Stimulated activated CD4-positive, alpha-beta T cell treated with anti-CD3 and anti-CD28 coated beads, Interleukin-2, amount 100 ng/mL, for 24 hours (primary cell): Measurements from ENCODE around the gene RMDN3.

ENCODE experiments used
- DNase-seq, 2 donors: peaks; one replicate each; pipeline ENCODE4 v3.0.0-alpha.2; 2020

The RMDN3 gene

DNA sequence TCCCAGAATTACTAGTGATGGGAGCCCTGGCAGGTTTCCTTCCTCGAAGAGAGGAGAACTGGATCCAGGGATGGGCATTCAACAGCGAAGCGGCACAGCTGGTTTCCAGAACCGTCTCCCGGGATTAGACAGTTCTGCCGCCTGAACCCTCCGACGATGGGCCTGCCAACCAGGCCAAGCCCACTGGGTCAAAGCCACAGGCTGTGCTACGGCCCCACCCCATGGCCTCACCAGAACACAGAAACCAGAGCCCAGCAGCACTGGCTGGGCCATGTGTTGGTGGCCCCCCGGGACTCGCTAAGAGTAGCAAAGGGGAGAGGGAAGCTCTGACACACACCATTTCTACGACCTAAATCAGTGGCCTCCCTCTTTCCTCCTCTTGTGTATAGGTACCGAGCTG is 17.0 kb upstream of the RMDN3 start:
- DNase-seq: no peak

DNA sequence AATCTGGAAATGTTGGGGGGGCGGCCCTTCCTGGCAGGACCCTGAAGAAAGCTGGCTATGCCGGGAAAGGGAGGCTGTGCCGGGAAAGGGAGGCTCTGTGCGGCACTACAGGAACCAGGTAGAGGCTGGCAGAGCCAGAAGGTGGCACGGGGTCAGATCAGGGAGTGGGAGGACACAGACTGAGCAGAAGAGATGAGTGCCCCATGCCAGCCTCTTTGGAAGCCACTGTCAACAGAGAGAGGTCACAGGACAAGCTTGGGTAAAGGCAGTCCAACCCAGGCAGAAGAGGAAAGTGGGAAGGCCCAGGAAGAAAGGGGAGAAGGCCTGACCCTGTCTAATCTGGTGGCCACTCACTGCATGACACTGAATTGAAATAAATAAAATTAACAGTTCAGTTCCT is 16.2 kb upstream of the RMDN3 start:
- DNase-seq: no peak

DNA sequence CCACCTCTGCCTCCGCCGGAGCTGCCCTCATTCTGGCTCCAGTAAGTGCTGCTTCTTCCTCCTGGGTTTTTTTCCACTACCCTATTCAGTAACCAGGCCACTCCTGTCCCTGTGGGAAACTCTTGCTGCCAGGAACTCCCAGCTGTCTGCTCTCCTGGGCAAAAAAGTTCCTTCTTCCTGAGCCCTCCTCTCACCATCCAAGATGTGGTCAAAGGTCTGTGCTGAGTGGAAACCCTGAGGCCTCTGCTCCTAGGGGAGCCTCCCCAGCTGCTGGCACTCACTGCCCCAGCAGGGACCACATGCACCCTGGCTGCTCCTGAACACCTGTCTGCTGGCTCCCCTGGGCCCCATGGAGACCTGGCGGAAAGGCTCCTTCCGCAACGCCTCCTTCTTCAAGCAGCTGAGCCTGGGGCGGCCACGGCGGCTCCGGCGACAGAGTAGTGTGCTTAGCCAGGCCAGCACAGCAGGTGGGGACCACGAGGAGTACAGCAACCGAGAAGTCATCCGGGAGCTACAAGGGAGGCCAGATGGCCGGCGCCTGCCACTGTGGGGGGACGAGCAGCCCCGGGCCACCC is 15.2 kb upstream of the RMDN3 start:
- no peak for DNase-seq

DNA sequence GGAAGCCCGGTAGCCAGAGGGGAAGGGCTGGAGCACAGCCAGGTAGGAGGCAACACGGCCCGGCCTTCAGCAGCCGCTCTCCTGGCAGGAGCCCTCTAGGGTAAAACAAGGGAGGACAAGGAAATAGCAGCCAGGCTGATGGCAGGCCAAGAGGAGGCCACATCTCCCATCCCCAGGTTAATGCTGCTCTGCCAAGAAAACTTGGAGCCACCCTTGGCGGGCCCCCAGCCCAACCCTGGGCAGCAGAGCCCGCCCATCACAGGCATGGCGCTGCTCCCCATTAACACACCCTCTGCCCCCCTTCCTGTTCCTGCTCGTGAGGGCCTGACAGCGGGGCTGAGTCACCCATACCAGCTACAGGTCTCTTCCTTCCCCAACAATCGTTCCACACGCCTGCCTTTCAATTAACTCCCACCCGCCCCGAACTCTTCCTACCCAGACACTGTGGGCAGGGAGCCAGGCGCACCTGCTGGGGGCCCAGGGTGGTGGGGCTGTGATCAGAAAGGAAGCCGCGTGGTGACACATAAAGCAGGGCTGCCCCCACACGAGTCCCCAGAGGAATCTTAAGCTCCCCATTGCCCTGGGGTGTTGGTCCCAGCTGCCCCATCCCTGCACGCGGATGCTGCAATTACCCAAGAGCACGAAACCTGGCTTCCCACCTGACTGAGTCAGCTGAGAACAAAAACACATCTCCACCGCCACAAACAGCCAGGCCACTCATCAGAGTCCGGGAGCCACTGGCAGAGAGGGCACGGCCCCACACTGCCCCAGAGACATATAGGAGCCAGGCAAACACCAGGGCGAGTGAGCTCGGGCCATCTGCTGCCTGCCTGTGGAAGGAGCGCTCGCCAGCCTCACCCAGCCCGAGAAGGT is 14.5 kb upstream of the RMDN3 start, which contains the start of gene C15orf62:
Gene C15orf62, plus strand, starts transcription at position 707 of the 873 bp plus-strand sequence. CDS start 516 bp downstream, outside the sequence.
- DNase-seq: peak; percentile 69 to 70

DNA sequence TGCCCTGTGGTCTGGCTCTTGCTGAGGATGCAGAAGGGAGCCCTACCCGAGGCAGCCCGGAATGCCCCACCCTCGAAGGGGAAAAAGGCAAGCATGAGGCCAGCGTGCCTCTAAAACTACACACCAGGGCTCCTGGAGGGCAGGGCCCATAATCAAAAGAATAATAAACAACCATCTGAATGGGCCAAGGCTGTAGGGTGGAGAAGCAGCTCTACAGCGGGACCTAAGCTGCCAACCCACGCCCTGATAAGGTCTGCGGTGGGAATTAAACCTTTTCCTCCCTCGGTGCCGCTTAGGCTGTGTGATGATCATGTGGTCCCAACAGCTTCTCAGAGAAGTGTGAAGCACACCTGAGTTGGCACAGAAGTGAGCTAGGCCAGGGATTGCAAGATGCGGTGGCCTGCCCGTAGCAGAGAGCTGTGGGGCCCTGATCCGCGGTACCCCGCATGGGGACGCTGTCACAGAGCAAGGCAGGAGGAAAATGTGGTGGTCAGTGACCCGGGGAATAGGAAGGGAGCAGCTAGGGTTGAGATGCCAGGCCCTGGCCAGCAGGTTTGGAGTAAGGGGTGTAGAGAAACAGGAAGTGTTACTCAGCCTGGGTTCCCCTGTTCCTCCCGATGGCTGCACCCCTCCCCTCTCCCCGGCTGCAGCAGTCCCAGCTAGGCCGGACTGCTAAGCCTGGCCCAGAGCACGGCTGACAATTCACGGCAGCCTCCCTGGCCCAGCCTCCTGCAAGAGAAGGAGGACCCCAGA is 13.6 kb upstream of the RMDN3 start:
- DNase-seq: no peak

DNA sequence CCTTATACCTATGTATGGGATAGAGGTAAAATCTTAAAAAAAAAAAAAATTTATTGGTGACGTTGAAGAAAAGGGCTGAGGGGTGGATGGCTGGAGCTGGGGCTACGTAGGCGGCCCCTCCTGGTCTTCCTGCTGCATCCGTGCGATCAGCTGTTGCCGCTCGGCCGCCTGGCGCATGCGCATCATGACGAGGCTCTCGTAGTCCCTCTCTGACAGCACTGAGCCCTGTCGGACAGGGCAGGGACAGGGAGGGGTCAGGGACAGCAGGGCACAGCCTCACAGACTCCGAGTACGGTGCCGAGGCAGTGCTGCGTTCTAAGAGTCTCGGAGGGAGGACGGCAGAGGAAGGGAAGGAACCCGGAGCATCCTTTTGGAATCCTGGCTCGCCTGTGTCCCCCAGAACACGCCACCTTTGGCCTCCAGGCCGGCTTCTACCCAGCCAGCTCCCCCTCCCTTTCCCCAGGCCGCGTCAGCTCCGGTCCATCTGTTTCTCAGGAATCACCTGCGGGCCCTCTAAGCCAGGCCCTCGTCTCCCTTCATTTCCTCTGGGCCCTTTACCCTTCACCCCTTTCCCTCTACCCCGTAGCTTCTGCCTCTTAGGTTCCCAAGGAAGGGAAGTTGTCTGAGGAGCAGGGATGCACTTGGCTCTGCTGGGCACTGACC is 12.9 kb upstream of the RMDN3 start:
- DNase-seq: no peak

DNA sequence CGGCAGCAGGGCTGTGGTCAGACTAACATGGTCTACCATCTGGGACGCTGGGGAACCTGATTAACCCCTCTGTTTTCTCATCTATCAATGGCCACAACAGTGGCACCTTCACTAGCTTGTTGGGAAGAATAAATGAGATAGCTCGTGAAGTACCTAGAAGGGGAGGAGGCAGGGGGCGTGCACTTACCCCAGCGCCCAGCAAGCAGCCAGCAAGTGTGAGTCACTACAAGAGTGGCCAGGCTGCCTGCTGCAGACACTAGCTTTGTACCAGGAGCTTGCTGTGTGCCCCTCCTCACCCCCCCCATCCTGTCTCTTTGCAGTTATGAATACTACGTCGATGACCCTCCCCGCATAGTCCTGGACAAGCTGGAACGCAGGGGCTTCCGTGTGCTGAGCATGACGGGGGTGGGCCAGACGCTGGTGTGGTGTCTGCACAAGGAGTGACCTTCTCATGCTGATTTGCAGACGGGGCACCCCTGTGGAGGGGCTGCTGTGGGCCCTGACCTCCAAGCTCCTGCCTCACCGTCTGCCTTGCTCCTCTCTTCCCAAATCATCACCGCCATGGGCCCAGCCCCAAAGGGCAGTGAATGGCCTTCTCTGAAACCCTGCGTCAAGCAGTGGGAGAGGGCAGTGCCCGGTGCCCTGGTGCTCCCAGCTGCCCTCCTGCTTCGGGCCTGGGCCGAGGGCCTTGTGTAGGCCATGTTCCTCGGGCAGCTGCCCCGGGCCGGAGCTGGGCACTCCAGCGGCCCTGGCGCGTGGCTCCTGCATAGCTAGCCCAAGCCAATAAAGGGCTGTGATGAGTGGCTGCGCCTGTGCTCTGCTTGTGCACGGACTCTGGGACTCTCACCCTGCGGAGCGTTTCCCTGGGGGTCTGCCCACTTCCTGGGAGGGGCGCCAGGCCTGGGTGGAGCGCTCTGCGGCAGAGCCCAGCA is 12.1 kb upstream of the RMDN3 start:
- no peak for DNase-seq

DNA sequence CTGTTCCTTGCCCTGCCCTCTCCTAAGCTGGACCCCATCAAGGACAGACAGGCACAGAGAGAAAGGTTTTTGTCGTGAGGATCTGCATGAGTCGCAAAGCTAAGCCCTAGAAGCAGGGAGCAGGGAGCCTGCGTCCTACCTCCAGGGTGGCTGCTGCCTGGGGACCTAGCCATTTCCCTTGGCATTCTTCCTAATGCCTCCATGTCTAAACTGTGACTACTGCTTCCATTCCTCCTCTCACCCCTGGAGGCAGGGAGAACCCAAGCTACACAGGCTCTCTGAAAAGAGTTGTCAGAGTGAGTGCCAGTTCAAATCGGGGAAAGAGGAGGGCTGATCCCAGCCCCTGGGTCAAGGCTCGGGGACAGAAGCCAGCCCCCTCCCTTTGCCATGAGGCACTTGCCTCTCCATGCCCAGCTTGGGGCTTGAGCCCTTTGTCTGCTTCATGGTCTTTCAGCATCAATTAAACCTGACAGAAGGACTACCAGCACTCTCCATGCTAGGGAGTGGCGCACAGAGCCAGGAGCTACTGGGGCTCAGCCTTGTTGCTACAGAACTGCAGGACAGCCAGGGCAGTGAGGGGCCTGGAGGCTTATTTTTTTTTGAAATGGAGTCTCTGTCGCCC is 11.3 kb upstream of the RMDN3 start:
- DNase-seq: no peak

DNA sequence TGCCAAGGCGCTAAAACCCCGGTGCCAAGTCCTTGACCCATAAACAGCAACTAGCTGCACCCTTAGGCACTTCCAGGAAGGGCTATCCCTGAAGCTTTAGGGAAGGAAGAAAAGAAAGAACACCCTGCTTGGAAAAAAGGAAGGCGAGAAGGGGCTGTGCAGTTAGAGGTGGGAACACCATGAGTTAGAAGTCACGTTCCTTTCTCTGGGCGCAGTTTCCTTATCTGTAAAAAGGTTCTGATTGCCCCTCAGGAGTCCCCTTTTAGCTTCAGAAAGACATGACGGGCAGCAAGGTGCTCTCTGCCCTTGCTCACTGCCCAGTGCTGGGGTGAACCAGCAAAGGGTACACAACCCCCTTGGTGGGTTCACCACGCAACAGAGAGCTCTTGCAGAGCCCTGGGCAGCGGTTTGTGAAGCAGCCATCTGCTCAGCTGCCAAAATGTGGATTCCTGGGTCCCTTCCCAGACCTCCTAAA is 9.6 kb upstream of the RMDN3 start:
- no peak for DNase-seq

DNA sequence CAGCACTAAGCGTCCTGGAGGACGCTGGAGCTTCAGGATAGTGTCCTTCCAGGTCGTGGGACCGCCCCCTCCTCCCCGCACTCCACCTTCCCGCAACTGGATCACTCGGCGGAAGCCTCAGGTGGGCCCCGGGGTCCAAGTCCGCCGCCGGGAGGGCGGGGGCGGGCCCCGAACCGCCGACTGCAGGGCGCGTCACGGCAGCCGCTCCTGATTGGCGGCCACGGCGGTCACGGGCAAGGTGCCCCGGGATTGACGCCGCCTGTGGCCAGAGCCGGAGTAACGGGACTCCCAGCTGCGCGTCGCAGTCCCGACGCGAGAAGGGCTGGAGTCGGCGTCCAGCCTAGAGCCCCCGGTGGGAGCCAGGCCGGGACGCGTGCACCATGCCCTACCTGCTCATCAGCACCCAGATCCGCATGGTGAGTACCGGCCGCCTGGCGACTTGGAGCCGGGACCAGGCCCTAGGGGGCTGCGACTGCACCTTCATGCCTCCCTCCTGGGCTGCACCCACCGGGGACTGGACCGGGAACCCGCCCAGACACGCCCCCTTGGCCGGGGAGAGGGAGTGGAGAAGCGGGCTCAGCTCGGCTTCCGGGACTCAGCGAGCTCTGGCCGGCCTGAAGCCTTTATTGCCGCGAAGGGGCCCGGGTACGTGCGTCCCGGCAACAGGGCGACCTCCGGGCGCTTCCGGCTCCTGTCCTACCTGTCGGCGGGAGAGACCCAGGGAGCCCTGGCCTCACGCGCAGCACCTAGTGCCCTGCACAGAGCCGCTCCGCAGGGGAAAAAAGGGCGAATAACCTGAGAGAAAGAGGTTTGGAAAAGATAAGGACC is 9.0 kb upstream of the RMDN3 start, which contains the start of gene GCHFR:
Gene GCHFR, plus strand, starts transcription at position 268 of the 828 bp plus-strand sequence. Its CDS starts 113 bp downstream, at position 381.
- DNase-seq: peak; percentile 70 to 75

DNA sequence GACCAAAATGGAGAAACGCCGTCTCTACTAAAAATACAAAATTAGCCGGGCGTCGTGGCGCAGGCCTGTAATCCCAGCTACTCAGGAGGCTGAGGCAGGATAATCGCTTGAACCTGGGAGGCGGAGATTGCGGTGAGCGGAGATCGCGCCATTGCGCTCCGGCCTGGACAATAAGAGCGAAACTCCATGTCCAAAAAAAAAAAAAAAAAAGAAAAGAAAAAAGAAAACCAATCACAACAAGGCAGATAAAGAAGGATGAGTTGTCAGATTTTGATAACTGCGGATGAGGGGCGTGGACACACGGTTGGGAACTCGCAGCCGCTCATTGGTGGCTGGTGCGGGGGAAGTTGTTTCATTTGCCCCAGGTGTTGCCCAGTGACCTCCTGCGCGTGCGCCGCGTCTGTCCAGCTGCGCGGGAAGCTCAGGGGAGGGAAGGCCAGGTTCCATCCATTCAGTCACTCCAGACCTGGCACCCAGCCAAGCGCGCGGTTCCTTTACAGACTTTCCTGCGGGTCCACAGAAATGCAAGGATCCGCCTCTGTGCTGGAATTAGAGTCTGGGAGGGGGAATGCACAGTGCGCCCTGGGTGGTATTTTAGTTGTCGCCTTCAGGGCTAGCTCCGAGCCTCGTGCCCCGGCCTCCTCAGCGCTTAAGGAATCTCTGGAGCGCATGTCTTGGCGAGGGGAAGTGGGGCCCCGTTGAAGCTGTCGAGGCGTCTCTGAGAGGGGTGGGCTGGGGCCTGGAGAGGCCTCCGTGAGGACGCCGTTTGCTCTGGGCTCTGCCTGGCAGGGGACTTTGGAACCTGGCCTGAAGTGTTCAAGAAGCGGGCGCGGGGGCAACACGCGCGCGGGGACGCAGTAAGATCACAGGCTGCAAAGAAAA is 8.1 kb upstream of the RMDN3 start:
- DNase-seq: peak; percentile 54 to 65

DNA sequence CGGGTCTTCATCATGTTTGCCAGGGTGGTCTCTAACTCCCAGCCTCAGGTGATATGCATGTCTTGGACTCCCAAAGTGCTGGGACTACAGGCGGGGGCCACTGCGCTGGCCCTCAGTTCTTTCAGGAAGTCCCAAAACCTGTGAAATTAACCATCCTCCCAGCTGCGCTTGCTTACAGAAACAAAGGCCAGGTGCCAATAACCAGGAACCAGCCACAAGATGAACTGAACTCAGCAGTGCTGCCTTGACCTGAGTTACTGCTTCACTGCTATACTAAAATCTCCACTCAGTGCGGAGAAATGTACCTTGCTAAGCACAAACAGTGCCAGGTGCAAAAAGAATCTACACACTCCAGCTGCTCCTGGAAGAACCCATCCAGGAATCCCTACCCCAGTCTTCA is 4.9 kb upstream of the RMDN3 start:
- no peak for DNase-seq

DNA sequence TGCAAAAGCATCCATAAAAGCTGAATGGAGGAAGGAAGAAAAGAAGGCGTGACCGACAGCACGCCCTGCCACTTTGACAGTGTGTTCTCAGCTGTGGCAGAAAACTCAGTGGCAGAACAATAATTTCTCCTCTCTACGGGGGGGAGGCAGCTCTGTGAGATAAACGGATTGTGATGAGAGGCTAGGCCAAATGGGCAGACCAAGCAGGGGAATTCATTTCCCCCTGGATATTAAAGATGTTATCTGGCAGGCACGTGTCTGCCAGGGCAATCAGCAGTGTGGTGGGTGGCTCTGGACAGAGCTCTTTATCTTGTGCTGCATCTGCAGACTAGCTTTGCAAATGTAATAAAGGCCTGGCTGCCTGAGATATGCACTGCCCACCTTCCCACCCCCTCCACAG is 1.9 kb upstream of the RMDN3 start:
- no peak for DNase-seq

DNA sequence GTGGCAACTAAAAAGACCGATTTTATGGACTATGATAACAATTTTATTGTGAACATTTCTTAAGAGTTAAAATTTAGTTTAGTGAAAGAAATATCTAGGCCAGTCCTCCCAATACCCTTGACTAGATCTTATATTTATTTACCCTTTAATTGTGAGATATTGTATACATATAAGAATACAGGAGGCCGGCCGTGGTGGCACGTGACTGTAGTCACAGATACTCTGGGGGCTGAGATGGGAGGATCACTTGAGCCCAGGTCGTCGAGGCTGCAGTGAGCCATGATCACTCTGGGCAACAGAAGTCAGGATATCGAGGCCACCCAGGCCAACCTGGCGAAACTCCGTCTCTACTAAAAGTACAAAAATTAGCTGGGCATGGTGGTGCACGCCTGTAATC is 756 bp upstream of the RMDN3 start:
- peak in 1 of 2 donors; percentile 20 for DNase-seq

DNA sequence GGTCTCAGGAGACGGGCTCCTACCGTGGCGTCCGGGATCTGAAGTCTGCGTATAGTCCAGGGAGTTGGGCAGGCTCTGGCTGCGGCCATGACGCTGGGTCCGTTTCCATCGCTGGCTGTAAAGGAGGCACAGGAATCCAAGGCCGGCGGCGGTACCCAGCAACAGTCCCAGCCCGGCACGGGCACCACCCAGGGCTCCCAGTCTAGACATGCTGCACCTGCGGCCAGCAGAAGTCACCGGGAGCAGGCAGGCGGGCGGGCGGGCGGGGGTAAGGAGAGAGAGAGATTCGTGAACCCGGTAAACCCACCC is 526 bp downstream of the RMDN3 start:
- DNase-seq: peak in 1 of 2 donors; percentile 20

DNA sequence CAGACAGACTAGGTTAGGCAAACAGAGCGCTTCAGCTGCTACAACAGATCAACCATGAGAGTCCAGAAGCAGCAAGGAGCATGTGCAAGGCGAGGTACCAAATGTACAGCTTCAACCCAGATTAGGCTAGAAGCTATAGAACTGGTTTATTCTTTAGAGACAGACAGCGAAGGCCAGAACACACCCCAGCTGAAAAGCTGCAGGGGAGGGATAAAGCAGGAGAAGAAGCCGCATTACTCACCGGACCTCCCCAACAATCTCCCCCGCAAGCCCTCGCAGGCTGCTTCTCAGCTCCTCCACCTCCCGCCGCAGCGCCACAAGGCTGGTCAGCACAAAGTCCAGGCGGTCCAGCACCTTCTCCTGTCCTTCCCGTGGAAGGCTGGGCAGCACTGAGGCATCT is 3.3 kb downstream of the RMDN3 start:
- DNase-seq: no peak

DNA sequence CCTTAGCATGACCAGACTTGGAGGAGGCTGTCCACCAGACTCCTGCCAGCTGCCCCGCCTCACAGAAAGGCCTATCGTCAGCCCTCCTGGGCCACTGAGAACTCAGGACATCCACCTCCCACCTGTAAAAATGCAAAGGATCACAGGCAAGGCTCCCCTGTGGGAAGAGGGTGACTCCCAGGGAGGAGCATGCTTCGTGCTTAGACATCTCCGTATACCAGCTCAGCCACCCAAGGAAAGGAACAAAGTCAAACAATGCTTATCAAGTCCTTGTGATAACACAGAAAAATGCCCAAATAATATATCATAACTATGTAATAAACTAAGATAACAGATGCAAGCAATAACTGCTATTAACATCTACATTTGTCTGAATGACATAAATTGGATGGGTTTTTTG is 4.2 kb downstream of the RMDN3 start:
- DNase-seq: no peak

DNA sequence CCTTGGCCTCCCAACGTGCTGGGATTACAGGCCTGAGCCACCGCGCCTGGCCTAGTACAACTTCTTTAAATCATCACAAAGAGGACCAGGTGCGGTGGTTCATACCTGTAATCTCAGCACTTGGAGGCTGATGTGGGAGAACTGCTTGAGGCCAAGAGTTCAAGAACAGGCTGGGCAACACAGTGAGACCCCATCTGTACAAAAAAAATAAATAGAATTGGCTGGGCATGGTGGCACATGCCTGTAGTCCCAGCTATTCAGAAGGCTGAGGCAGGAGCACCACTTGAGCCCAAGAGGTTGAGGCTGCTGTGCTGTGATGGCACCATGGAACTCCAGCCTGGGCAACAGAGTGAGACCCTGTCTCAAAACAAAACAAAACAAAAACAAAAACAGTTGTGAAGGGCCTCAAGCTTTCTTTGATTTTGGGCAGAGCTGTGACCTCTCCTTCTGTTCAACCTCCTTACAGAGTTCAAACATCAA is 5.9 kb downstream of the RMDN3 start:
- DNase-seq: no peak
